Gastroesophageal sphincter (tissue), 4 donors: ENCODE results near the gene GPC4. TPM values are rescaled to one million over a fixed set of nuclear protein-coding genes. Genes with fewer than 3 reads are reported as not detected.

Experiments
- ATAC-seq: fragments of 150-250 bp; one replicate; pipeline ENCODE4 v1.9.1; 2016; ENCODE audit warnings: mild to moderate bottlenecking, moderate library complexity
- H3K27ac ChIP-seq, 4 donors: fragments of 200-600 bp; sonication (generic) in 3 of 4; 1 replicate in 3 of 4; 2 replicates in 1 of 4; pipeline ENCODE4 v1.5.1; 2016 to 2019
- H3K27me3 ChIP-seq: fragments of 200-600 bp; sonication (generic); one replicate; pipeline ENCODE4 v1.5.1; 2019
- H3K36me3 ChIP-seq, 2 donors: fragments of 200-600 bp; sonication (generic); one replicate each; pipeline ENCODE4 v1.5.1; 2019; ENCODE audit warnings: control low read depth in 1 of 2
- H3K4me1 ChIP-seq, 3 donors: fragments of 200-600 bp; sonication (generic); 1 replicate in 2 of 3; 2 replicates in 1 of 3; pipeline ENCODE4 v1.5.1; 2016 to 2019; ENCODE audit warnings: control low read depth in 2 of 3
- H3K4me3 ChIP-seq, 2 donors: fragments of 200-600 bp; sonication (generic); one replicate each; pipeline ENCODE4 v1.5.1; 2019; ENCODE audit warnings: mild to moderate bottlenecking in 1 of 2, moderate library complexity in 1 of 2
- H3K9me3 ChIP-seq, 3 donors: fragments of 200-600 bp; sonication (generic); one replicate each; pipeline ENCODE4 v1.5.1; 2017 to 2019; ENCODE audit warnings: control low read depth in 2 of 3
- CTCF ChIP-seq, 4 experiments: fragments of 200-600 bp in 2 of 4; fragments of 450-650 bp in 2 of 4; sonication (generic) in 1 of 4; IDR thresholded peaks; one replicate each; pipeline ENCODE4 v1.5.1; 2017 to 2019; ENCODE audit warnings: antibody characterized with exemption in 4 of 4, mild to moderate bottlenecking in 2 of 4, moderate library complexity in 2 of 4
- EP300 ChIP-seq: sonication (generic); formaldehyde crosslinking; IDR thresholded peaks from one replicate; pipeline ENCODE4 v1.6.1; 2017; ENCODE audit warnings: antibody characterized with exemption, mild to moderate bottlenecking
- POLR2A ChIP-seq, 2 donors: fragments of 450-650 bp; IDR thresholded peaks; one replicate each; pipeline ENCODE4 v1.6.1; 2017; ENCODE audit warnings: antibody characterized with exemption in 2 of 2, mild to moderate bottlenecking in 2 of 2, moderate library complexity in 1 of 2
- POLR2AphosphoS5 ChIP-seq: sonication (generic); formaldehyde crosslinking; IDR thresholded peaks from one replicate; pipeline ENCODE4 v1.6.1; 2017; ENCODE audit warnings: antibody characterized with exemption
- WGBS, 2 donors: methylation state at CpG; one replicate each; pipeline ENCODE4 v1.1.5; 2018; ENCODE audit warnings: low coverage in 1 of 2; 5-methylcytosine and 5-hydroxymethylcytosine counted together
- total RNA-seq, 4 donors: library from RNA; depleted of rRNA; stranded (reverse); fragments of >200 nt; gene quantifications; one replicate each; pipeline ENCODE4 v1.1.0, GENCODE V29; 2016

Gene GPC4
- total RNA-seq, 4 donors from 2014 or later: 62.7 to 97.1 (median 67.9) TPM

GRCh38 chrX:133402830-133403625, 12.3 kb downstream of the GPC4 start:
- peak overlapping the region in 3 of 4 donors; percentile 37 to 58 (median 45) for H3K27ac ChIP-seq
- no peaks in the 10 kb centered on the region for H3K36me3 ChIP-seq
- no peaks in the 10 kb centered on the region for H3K27me3 ChIP-seq
- TF ChIP-seq EP300: no peak
- no peak for TF ChIP-seq POLR2AphosphoS5
- no peak for TF ChIP-seq CTCF (IDR thresholded peaks at IDR 0.05)
- TF ChIP-seq POLR2A (IDR thresholded peaks at IDR 0.05): no peak
- no peaks in the 10 kb centered on the region for H3K9me3 ChIP-seq
- ATAC-seq: no peak
- H3K4me1 ChIP-seq: peaks cover 0 to 50% (median 0%) of the 10 kb centered on the region in 3 donors
- no peak overlapping the region for H3K4me3 ChIP-seq
- 25 to 39% methylated on average over 7 of the region's 10 CpGs for WGBS, 2 donors

- Histone ChIP-seq H3K4me1 (peaks cover 0 to 45% (median 0%) of the 10 kb centered on the region in 3 donors), H3K27ac (peak overlapping the region in 3 of 4 donors; percentile 30 to 58 (median 45)), H3K36me3 (no peaks in the 10 kb centered on the region), H3K4me3 (no peak overlapping the region), H3K9me3 (no peaks in the 10 kb centered on the region), H3K27me3 (no peaks in the 10 kb centered on the region)
- ATAC-seq: peak; percentile 28
- no peak for TF ChIP-seq POLR2A (IDR thresholded peaks at IDR 0.05)
- no peak for TF ChIP-seq POLR2AphosphoS5
- TF ChIP-seq CTCF (IDR thresholded peaks at IDR 0.05): no peak
- no peak for TF ChIP-seq EP300
- 17 to 21% methylated on average over 2 of the region's 2 CpGs for WGBS, 2 donors
These were observed 13.2 kb downstream of the GPC4 start for GRCh38 chrX:133402042-133402453.

DNA sequence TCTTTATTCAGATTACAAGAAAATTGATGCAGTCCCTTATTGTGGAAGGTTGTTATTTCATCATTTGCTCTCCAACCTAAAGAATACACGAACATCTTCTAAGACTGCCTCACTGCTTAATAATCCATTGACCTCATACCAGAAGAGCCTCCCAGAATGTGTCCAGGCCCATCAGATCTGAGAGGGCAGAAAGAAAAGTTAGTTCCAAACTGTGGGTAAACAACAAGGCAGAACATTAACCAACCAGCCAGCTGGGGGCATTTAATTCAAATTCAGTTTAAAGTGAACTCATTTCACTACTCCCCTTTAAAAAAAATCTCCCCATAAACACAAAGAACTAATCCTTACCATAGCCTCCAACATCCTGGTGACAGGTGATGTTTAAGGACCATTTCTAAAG, 13.8 kb downstream of the GPC4 start:
- Histone ChIP-seq H3K27me3 (no peaks in the 10 kb centered on the region), H3K4me3 (no peak overlapping the region), H3K4me1 (peaks cover 0 to 50% (median 0%) of the 10 kb centered on the region in 3 donors), H3K9me3 (no peaks in the 10 kb centered on the region), H3K27ac (peak overlapping the region in 2 of 4 donors; percentile 45 to 58), H3K36me3 (no peaks in the 10 kb centered on the region)
- no peak for TF ChIP-seq EP300
- TF ChIP-seq POLR2AphosphoS5: no peak
- ATAC-seq: peak; percentile 31
- WGBS, 2 donors: 13% methylated on average over 1 of the region's 1 CpG; no CpG with 5 or more reads in 1 of the 2 donors

- Histone ChIP-seq H3K4me3 (no peak overlapping the region), H3K27ac (no peak overlapping the region), H3K36me3 (no peaks in the 10 kb centered on the region), H3K4me1 (peaks cover 0 to 50% (median 0%) of the 10 kb centered on the region in 3 donors), H3K9me3 (no peaks in the 10 kb centered on the region), H3K27me3 (no peaks in the 10 kb centered on the region)
- 44% methylated on average over 1 of the region's 3 CpGs; no CpG with 5 or more reads in 1 of the 2 donors for WGBS, 2 donors
- TF ChIP-seq POLR2A (IDR thresholded peaks at IDR 0.05) (no peak), POLR2AphosphoS5 (no peak), CTCF (IDR thresholded peaks at IDR 0.05) (no peak), EP300 (no peak)
- ATAC-seq: no peak
These were observed 15.9 kb downstream of the GPC4 start for GRCh38 chrX:133399411-133399810.

GRCh38 chrX:133394765-133395164, 20.5 kb downstream of the GPC4 start:
- Histone ChIP-seq H3K36me3 (no peaks in the 10 kb centered on the region), H3K4me3 (no peak overlapping the region), H3K27ac (no peak overlapping the region), H3K27me3 (no peaks in the 10 kb centered on the region), H3K4me1 (peaks cover 0 to 59% (median 0%) of the 10 kb centered on the region in 3 donors), H3K9me3 (no peaks in the 10 kb centered on the region)
- WGBS, 2 donors: 85 to 95% methylated on average over 2 of the region's 2 CpGs
- no peak for ATAC-seq
- no peak for TF ChIP-seq POLR2AphosphoS5
- no peak for TF ChIP-seq CTCF (IDR thresholded peaks at IDR 0.05)
- TF ChIP-seq EP300: no peak
- no peak for TF ChIP-seq POLR2A (IDR thresholded peaks at IDR 0.05)
